HepG2 (cell line): ENCODE measurements around the gene CD44. TPM values are rescaled to one million over a fixed set of nuclear protein-coding genes. Genes with fewer than 3 reads are reported as not detected.

Experiments
- ATAC-seq: fragments of 200-7000 bp; cut with Tn5 transposase; 3 replicates; pipeline ENCODE4 v1.9.1; 2020; ENCODE audit warnings: mild to moderate bottlenecking, moderate library complexity
- BruUV-seq: library from RNA; stranded (reverse); fragments of 400-500 nt; replicated peaks from 2 replicates; lab custom pipeline; 2021; lab: Mats Ljungman, UMichigan
- CTCF ChIA-PET: fragments of 300-600 bp; formaldehyde crosslinking; extraction: SDS; loops from one replicate; lab custom pipeline; 2021; ENCODE audit warnings: low total read pairs, inconsistent platforms, low intra/inter-chr PET ratio; lab: Yijun Ruan, JAX
- POLR2A ChIA-PET: fragments of 350-600 bp; sonication (Branson Sonifier 250); formaldehyde crosslinking; loops from one replicate; lab custom pipeline; 2020; ENCODE audit warnings: antibody characterized with exemption, inconsistent platforms; lab: Yijun Ruan, JAX
- DNase-seq: peaks from one replicate; pipeline ENCODE4 v3.0.0-alpha.2; 2015; ENCODE audit warnings: low spot score
- FAIRE-seq: peaks from 3 replicates; lab custom pipeline; 2011; peaks lifted over from hg19 to GRCh38; lab: Jason Lieb, UNC
- H2AFZ ChIP-seq: one replicate; pipeline ENCODE4 v1.6.1; 2011; ENCODE audit warnings: low read length, inconsistent platforms
- H3K27ac ChIP-seq: fragments of 300-600 bp; 3 replicates; pipeline ENCODE4 v1.8.0; 2011; ENCODE audit warnings: mixed run types, mild to moderate bottlenecking, mixed read lengths, low read length, inconsistent platforms; ENCODE audit not compliant: insufficient read depth; ENCODE audit errors: extremely low read length
- H3K27me3 ChIP-seq, 2 experiments: fragments of 200-600 bp in 1 of 2; 2 replicates in 1 of 2; 3 replicates in 1 of 2; pipeline versions ENCODE4 v1.6.0 to v1.8.0; 2011; ENCODE audit warnings: low read length in 2 of 2, mild to moderate bottlenecking in 2 of 2, moderate library complexity in 2 of 2, inconsistent platforms in 1 of 2; ENCODE audit not compliant: insufficient read depth in 2 of 2, control insufficient read depth in 1 of 2
- H3K36me3 ChIP-seq, 2 experiments: fragments of 200-600 bp in 1 of 2; replicated peaks in 1 of 2; 2 replicates in 1 of 2; 3 replicates in 1 of 2; pipeline versions ENCODE4 v1.5.1 to v1.8.0; 2011; ENCODE audit warnings: low read length in 2 of 2, inconsistent platforms in 1 of 2; ENCODE audit not compliant: insufficient read depth in 2 of 2, control insufficient read depth in 1 of 2
- H3K4me1 ChIP-seq: 2 replicates; pipeline ENCODE4 v1.5.1; 2012; ENCODE audit warnings: low read length, inconsistent platforms; ENCODE audit not compliant: insufficient read depth
- H3K4me2 ChIP-seq: 2 replicates; pipeline ENCODE4 v1.6.0; 2011; ENCODE audit warnings: low read depth, low read length, inconsistent platforms
- H3K4me3 ChIP-seq, 3 experiments: fragments of 200-600 bp in 1 of 3; sonication (generic), shearing (Covaris generic) in 1 of 3; replicated peaks in 1 of 3; 2 replicates each; pipeline ENCODE4 v1.5.1; 2011 to 2016; ENCODE audit warnings: low read length in 3 of 3, inconsistent platforms in 2 of 3, low read depth in 2 of 3, mild to moderate bottlenecking in 2 of 3, control low read depth in 1 of 3, mixed read lengths in 1 of 3; ENCODE audit not compliant: insufficient read depth in 1 of 3
- H3K79me2 ChIP-seq: one replicate; pipeline ENCODE4 v1.6.1; 2011; ENCODE audit warnings: low read length, inconsistent platforms; ENCODE audit not compliant: insufficient read depth
- H3K9ac ChIP-seq: 2 replicates; pipeline ENCODE4 v1.6.0; 2011; ENCODE audit warnings: mild to moderate bottlenecking, low read depth, low read length, inconsistent platforms; ENCODE audit not compliant: insufficient read depth
- H3K9me3 ChIP-seq: 2 replicates; pipeline ENCODE4 v1.5.1; 2012; ENCODE audit warnings: mild to moderate bottlenecking, low read length
- H4K20me1 ChIP-seq: 2 replicates; pipeline ENCODE4 v1.6.0; 2011; ENCODE audit warnings: inconsistent platforms, mild to moderate bottlenecking, low read length, moderate library complexity; ENCODE audit not compliant: insufficient read depth
- HDAC1 ChIP-seq: sonication (generic); formaldehyde crosslinking; IDR thresholded peaks from 2 replicates; pipeline ENCODE4 v1.5.1; 2020; ENCODE audit warnings: mild to moderate bottlenecking, missing genetic modification reagents
- REL ChIP-seq: sonication (generic); formaldehyde crosslinking; conservative IDR thresholded peaks from 2 replicates; pipeline ENCODE4 v1.8.0; 2022; ENCODE audit warnings: mild to moderate bottlenecking, missing genetic modification reagents, moderate library complexity
- SP5 ChIP-seq: IDR thresholded peaks from 2 replicates; pipeline ENCODE4 v1.6.1; 2016; ENCODE audit warnings: low read depth, borderline replicate concordance
- ZNF572 ChIP-seq: sonication (generic); formaldehyde crosslinking; IDR thresholded peaks from 2 replicates; pipeline ENCODE4 v1.5.1; 2020; ENCODE audit warnings: mild to moderate bottlenecking, missing genetic modification reagents
- ZNF607 ChIP-seq: sonication (generic); formaldehyde crosslinking; IDR thresholded peaks from 2 replicates; pipeline ENCODE4 v1.5.1; 2020; ENCODE audit warnings: missing genetic modification reagents, mild to moderate bottlenecking, borderline replicate concordance
- ZNF737 ChIP-seq: sonication (generic); formaldehyde crosslinking; IDR thresholded peaks from 2 replicates; pipeline ENCODE4 v1.5.0; 2020; ENCODE audit warnings: missing genetic modification reagents, mild to moderate bottlenecking, borderline replicate concordance
- WGBS: methylation state at CpG from one replicate; pipeline ENCODE4 v1.1.6; 2017; ENCODE audit warnings: low lambda C conversion rate; 5-methylcytosine and 5-hydroxymethylcytosine counted together
- in situ Hi-C: cut with HindIII; loops from 2 replicates; pipeline ENCODE4 v1.10.0; 2017; ENCODE audit warnings: low pct_unique_long_range_greater_than_20kb; ENCODE audit not compliant: extremely low pct_ligation_motif_present
- intact Hi-C: fragments of 100-400 bp; cut with micrococcal nuclease; formaldehyde crosslinking; loops from one replicate; pipeline ENCODE4 v1.10.0; 2022; ENCODE audit not compliant: unreplicated experiment
- polyA plus RNA-seq, 8 experiments: library from polyadenylated mRNA; depleted of rRNA in 3 of 8; stranded (reverse) in 7 of 8; unstranded in 1 of 8; fragments of >200 nt; fragmentation: Illumina TruSeq in 4 of 8; extraction: Trizol in 4 of 8; gene quantifications; 2 replicates each; pipeline versions ENCODE4 v1.2.1 to v1.2.3, GENCODE V29; 2011 to 2016; ENCODE audit warnings: low read depth in 4 of 8, missing spikeins in 1 of 8, mixed read lengths in 1 of 8; ENCODE audit not compliant: insufficient read depth in 1 of 8
- total RNA-seq, 5 experiments: library from RNA; depleted of rRNA; stranded (reverse); fragments of >200 nt; fragmentation: Illumina TruSeq; extraction: Trizol; gene quantifications; 2 replicates each; pipeline ENCODE4 v1.2.3, GENCODE V29; 2016; ENCODE audit warnings: low read depth in 1 of 5
- TF ChIP-seq, protein P1 (sequence below): sonication (generic); formaldehyde crosslinking; IDR thresholded peaks from 2 replicates; pipeline ENCODE4 v1.5.0; 2020; ENCODE audit warnings: mild to moderate bottlenecking, missing genetic modification reagents

CD44 gene
- total and polyA plus RNA-seq, 2 of the 13 experiments (the other 11 are each of a cell fraction or from before 2014, with no cell fraction given): 0.02 to 0.11 TPM

DNA sequence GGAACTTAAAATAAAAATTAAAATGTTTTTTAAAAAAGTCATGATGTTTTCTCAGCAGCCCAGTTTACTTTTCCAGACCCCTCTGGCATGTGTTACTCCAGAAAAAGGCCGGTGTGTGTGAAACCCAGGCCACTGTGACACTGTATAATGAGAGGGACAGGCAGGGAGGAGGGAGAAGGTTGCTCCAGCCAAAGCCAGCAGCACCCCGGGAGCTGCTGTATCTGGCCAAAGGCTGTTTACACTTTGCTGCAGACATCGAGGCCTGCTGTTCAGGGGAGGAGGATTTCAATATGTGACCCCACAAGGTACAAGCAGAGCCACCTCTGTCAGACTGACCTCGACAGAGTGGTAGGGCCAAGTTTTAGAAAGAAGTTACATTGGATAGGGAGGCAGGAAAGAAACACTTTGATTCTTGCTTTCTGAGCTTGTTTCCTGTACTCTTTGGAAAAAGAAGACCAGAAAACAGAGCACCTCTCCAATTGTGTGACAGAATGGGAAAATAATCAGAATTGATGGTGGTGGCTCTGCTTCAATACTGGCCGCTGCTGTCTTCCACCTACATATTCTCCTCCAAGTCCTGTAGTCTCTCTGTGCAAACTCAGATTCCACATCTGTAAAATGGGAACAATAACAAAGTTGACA is 41.0 kb upstream of the CD44 start:
- H3K27ac ChIP-seq: no peak overlapping the region
- no peak overlapping the region for H2AFZ ChIP-seq
- H3K4me1 ChIP-seq: peaks cover 8% of the 10 kb centered on the region; the same call in 1 of the 2 replicates
- ChIA-PET POLR2A (no interaction called here), CTCF (no interaction called here)
- H3K79me2 ChIP-seq: no peaks in the 10 kb centered on the region
- in situ Hi-C loops (no loop called here), intact Hi-C loops (no loop called here)
- no TSS peak for BruUV-seq
- H3K9me3 ChIP-seq: no peaks in the 10 kb centered on the region
- no peak overlapping the region for H3K4me3 ChIP-seq
- ATAC-seq (no peak), FAIRE-seq (no peak), DNase-seq (no peak)
- H3K36me3 ChIP-seq: no peaks in the 10 kb centered on the region
- no peaks in the 10 kb centered on the region for H4K20me1 ChIP-seq
- WGBS: 13% methylated on average over 5 of the region's 5 CpGs
- H3K4me2 ChIP-seq: no peak overlapping the region
- H3K27me3 ChIP-seq: peaks cover 0 to 5% of the 10 kb centered on the region in 2 experiments; a peak in 1 of 5 replicates
- no peak overlapping the region for H3K9ac ChIP-seq
- TF ChIP-seq, protein P1, sequence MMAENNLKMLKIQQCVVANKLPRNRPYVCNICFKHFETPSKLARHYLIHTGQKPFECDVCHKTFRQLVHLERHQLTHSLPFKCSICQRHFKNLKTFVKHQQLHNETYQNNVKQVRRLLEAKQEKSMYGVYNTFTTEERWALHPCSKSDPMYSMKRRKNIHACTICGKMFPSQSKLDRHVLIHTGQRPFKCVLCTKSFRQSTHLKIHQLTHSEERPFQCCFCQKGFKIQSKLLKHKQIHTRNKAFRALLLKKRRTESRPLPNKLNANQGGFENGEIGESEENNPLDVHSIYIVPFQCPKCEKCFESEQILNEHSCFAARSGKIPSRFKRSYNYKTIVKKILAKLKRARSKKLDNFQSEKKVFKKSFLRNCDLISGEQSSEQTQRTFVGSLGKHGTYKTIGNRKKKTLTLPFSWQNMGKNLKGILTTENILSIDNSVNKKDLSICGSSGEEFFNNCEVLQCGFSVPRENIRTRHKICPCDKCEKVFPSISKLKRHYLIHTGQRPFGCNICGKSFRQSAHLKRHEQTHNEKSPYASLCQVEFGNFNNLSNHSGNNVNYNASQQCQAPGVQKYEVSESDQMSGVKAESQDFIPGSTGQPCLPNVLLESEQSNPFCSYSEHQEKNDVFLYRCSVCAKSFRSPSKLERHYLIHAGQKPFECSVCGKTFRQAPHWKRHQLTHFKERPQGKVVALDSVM (CRISPR knock-in tag): no peak
- no peak for TF ChIP-seq HDAC1 (CRISPR knock-in tag)
- no peak for TF ChIP-seq SP5
- TF ChIP-seq REL (CRISPR knock-in tag): no peak
- no peak for TF ChIP-seq ZNF737
- TF ChIP-seq ZNF572 (CRISPR knock-in tag): no peak
- no peak for TF ChIP-seq ZNF607 (CRISPR knock-in tag)
